GM12892 (cell line): ENCODE data around the gene TUBA1B.

ENCODE experiments used
- POLR2A ChIP-seq: IDR thresholded peaks from 2 replicates; pipeline ENCODE4 v1.6.1; 2011; ENCODE audit warnings: low read depth, low read length, control low read depth
- POLR2AphosphoS5 ChIP-seq: IDR thresholded peaks from 2 replicates; pipeline ENCODE4 v1.6.1; 2011; ENCODE audit warnings: low read depth, low read length, control low read depth
- TAF1 ChIP-seq: IDR thresholded peaks from 2 replicates; pipeline ENCODE4 v1.6.1; 2011; ENCODE audit warnings: low read depth, mild to moderate bottlenecking, control low read depth, low read length, borderline replicate concordance

- TF ChIP-seq TAF1 (no peak), POLR2A (no peak), POLR2AphosphoS5 (no peak)
Observed at GRCh38 chr12:49147384-49147783, 16.2 kb upstream of the TUBA1B start.
